BJ (cell line): ENCODE measurements around the gene TMEM273. TPM values are rescaled to one million over a fixed set of nuclear protein-coding genes. Genes with fewer than 3 reads are reported as not detected.

Experiments used
- CTCF ChIA-PET: fragments of 350-600 bp; formaldehyde crosslinking; extraction: SDS; loops from one replicate; lab custom pipeline; 2021; ENCODE audit warnings: antibody characterized with exemption, inconsistent platforms; lab: Yijun Ruan, JAX
- POLR2A ChIA-PET: fragments of 300-600 bp; sonication (Branson Sonifier 250); formaldehyde crosslinking; extraction: SDS; loops from one replicate; lab custom pipeline; 2021; ENCODE audit warnings: antibody characterized with exemption; lab: Charles Lee
- DNase-seq: peaks from one replicate; pipeline ENCODE4 v3.0.0-alpha.2; 2011; ENCODE audit warnings: low read depth
- H3K27me3 ChIP-seq: 2 replicates; pipeline ENCODE4 v1.6.0; 2011; ENCODE audit warnings: low read length; ENCODE audit not compliant: control insufficient read depth, insufficient read depth
- H3K36me3 ChIP-seq: 2 replicates; pipeline ENCODE4 v1.5.1; 2011; ENCODE audit warnings: low read length; ENCODE audit not compliant: control insufficient read depth, insufficient read depth
- H3K4me3 ChIP-seq: 2 replicates; pipeline ENCODE4 v1.5.1; 2011; ENCODE audit warnings: low read depth, mild to moderate bottlenecking, control low read depth, low read length
- polyA plus RNA-seq: library from polyadenylated mRNA; depleted of rRNA; stranded (reverse); fragments of >200 nt; gene quantifications from 2 replicates; pipeline ENCODE4 v1.2.3, GENCODE V29; 2011
- TF ChIP-seq, protein P1 (sequence below): IDR thresholded peaks from 2 replicates; pipeline ENCODE4 v1.5.1; 2011; ENCODE audit warnings: low read depth, mild to moderate bottlenecking, control low read depth, inconsistent platforms, low read length, moderate library complexity; ENCODE audit not compliant: insufficient read depth

Gene TMEM273
- polyA plus RNA-seq, 1 experiment = not detected

DNA sequence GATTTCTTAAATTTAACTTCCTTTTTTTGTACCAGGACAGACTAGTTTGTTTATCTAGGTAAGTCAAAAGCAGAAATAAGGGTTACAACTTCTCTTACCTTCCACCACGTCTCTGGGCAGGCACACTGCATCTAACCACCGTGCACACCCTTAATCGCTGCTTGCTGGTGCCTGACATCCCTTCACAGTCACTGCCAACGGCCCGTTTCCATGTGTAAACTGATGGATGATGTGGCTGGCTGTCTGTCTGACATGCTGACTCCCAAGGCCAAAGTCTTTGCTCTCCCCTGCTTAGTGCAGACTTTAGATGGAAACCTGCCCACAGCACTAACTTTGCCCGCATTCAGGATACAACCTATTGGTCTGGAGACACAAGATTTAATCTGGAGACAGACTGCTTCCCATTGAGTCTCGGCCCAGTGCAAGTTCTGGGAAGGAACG is 1.1 kb downstream of the TMEM273 start:
- Histone ChIP-seq H3K36me3 (no peaks in the 10 kb centered on the region), H3K4me3 (no peak overlapping the region), H3K27me3 (peaks cover 1% of the 10 kb centered on the region; the same call in 1 of the 2 replicates)
- no peak for DNase-seq
- POLR2A ChIA-PET = no interaction called here
- CTCF ChIA-PET = no interaction called here
- TF ChIP-seq, protein P1, sequence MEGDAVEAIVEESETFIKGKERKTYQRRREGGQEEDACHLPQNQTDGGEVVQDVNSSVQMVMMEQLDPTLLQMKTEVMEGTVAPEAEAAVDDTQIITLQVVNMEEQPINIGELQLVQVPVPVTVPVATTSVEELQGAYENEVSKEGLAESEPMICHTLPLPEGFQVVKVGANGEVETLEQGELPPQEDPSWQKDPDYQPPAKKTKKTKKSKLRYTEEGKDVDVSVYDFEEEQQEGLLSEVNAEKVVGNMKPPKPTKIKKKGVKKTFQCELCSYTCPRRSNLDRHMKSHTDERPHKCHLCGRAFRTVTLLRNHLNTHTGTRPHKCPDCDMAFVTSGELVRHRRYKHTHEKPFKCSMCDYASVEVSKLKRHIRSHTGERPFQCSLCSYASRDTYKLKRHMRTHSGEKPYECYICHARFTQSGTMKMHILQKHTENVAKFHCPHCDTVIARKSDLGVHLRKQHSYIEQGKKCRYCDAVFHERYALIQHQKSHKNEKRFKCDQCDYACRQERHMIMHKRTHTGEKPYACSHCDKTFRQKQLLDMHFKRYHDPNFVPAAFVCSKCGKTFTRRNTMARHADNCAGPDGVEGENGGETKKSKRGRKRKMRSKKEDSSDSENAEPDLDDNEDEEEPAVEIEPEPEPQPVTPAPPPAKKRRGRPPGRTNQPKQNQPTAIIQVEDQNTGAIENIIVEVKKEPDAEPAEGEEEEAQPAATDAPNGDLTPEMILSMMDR = no peak

DNA sequence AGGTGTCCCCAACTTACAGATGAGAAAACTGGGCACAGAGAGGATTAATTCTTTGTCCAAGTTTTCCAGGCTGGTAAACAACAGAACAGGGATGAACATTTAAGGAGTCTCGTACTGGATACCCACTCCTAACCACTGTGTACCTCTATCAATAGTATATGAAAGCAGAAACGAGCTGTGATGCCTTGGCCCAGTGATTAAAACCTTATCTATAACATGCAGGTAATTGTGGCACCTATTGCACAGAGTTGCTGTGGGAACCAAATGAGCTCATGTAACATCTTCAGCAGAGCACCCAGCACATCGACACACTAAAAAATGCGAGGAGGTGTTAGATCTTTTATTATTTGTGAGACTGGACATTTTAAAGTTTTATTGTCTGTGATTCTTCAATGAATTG is 1.6 kb downstream of the TMEM273 start:
- Histone ChIP-seq H3K4me3 (no peak overlapping the region), H3K36me3 (no peaks in the 10 kb centered on the region), H3K27me3 (peaks cover 1% of the 10 kb centered on the region; the same call in 1 of the 2 replicates)
- TF ChIP-seq, protein P1 = no peak
- ChIA-PET CTCF (no interaction called here), POLR2A (no interaction called here)
- DNase-seq = no peak

DNA sequence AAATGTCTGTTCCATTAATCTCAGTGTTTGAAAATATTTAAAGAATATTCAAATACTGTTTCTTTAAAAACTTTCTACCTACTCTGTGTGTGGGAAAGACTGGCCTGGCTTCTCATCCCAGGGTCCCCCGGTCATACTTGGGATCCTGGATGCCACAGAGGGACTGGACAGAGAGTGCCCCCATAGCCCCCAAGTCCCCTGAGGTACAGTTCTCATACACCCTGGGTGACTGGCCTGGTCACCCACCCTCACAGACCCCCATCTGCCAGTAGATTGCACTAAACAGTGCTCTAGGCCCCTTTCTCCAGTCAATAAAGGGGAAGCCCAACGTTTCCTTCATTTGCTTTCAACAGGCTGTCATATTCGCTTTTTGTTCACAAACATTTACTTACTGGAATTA is 3.0 kb downstream of the TMEM273 start:
- ChIA-PET CTCF (no interaction called here), POLR2A (no interaction called here)
- Histone ChIP-seq H3K27me3 (peaks cover 1% of the 10 kb centered on the region; the same call in 1 of the 2 replicates), H3K36me3 (no peaks in the 10 kb centered on the region), H3K4me3 (no peak overlapping the region)
- TF ChIP-seq, protein P1 = no peak
- no peak for DNase-seq

DNA sequence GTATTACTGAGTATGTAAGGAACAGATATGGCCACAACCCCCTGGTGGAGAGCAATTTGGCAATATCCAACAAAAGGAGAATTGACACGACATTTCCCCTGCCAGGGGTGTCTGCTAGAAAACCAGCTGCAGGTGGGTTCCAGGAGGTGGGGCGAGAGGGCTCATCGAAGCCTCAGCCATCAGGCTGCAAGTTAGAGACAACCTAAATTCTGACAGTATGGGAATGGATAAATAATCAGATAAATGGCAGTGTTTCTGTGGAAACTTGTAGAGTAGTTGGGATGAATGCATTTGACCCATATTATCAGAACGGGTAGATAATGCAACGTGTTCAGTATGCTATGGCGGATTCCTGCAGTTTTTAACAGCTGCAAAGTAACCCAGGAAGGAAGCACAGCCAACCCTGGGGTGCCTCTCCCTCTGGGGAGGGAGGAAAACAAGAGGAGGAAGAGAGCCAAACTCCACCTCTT is 3.5 kb downstream of the TMEM273 start:
- ChIA-PET CTCF (no interaction called here), POLR2A (no interaction called here)

DNA sequence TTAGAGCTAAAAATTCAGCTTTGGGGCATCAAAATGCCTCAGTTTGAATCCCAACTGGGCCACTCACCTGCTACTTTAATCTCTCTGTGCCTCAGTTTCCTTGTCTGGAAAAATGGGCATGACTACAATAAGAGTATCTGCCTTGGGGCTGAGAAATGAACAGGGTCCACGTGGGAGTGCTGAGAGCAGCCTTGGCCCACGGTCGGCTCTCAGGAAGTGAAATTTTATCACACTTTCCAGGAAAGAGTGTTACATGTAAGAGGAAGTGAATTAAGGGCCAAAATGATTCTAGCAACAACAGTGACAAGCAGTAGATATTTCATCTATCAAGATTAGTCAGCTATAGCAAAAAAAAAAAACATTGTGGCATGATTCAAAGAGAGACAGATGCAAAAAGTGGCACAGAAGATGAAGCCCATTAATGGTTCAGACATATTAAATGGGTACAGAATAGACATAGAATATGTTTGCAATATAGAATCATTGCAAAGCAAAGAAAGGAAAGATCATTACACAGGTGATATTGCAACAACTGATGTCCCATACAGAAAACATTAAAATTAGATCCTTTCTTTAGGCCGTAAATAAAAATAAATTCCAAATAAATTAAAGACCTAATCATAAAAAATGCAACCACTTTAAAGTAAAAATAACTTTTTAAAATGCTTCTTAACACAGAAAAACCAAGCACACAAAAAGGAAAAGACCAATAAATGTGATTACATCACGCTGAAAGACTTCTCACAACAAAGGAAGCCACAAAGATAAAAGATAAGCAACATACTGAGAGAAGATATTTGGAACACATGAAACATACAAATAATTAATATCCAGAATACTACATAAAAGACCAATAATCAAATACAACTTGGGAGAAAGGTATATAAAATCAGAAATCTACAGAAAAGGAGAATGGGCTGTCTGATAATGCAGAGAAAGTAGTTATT is 4.3 kb downstream of the TMEM273 start:
- TF ChIP-seq, protein P1 = no peak
- DNase-seq = no peak
- Histone ChIP-seq H3K27me3 (peaks cover 1% of the 10 kb centered on the region), H3K4me3 (no peak overlapping the region), H3K36me3 (no peaks in the 10 kb centered on the region)
- POLR2A ChIA-PET = no interaction called here
- CTCF ChIA-PET = no interaction called here

More for the DNA sequence above, 3.5 kb downstream of the TMEM273 start:
- TF ChIP-seq, protein P1 = no peak
- Histone ChIP-seq H3K27me3 (peaks cover 1% of the 10 kb centered on the region), H3K4me3 (no peak overlapping the region), H3K36me3 (no peaks in the 10 kb centered on the region)
- no peak for DNase-seq
